GM18498 (cell line): ENCODE data around the gene PCGF3.
"Not testable (repeated sequence)": the region's sequence is repeated elsewhere in the genome, so short reads cannot be mapped to it uniquely, and the experiment has no call there.

ENCODE experiments used
- ATAC-seq: cut with Tn5 transposase; IDR thresholded peaks from one replicate; pipeline ENCODE4 v1.9.1; 2021; ENCODE audit warnings: mild to moderate bottlenecking, moderate library complexity; ENCODE audit not compliant: unreplicated experiment

PCGF3 gene

GRCh38 chr4:780255-780654 lies 74.6 kb downstream of the PCGF3 start:
- ATAC-seq: not testable (repeated sequence)

- ATAC-seq: no peak
Observed at GRCh38 chr4:780716-781492, 75.3 kb downstream of the PCGF3 start.

DNA sequence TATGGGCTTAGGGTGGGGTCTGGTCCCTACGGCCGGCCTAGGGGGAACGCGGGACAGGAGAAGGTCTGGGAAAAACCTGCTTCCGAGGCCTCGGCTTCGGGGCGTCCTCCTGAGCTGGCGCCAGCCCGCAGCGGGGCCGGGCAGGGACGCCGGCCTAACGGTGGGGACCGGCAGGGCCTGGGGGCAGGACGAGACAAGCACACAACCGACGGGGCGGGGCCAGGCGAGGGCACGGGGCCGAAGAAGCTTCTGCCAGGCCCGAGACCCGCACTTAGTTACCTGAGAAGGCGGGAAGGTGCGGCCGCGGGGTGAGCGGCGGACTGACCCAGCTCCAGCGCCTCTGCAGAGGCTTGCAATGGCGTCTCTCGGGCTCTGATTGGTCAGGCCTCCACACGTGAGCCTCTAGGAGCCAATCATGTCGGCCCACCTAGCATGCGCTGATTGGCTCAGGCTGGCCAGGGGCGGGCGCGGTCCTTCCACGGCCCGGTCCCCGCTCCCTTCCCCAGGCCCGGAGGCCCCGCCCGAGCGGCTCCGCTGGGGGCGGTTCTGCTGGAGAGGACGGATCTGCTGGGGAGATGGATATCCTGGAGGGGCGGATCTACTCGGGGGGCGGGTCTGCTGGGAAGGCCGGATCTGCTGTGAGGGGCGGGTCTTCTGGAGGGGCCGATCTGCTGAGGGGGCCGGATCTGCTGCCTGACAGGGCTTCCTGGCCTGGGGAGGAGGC lies 76.0 kb downstream of the PCGF3 start:
- peak; percentile 97 for ATAC-seq

DNA sequence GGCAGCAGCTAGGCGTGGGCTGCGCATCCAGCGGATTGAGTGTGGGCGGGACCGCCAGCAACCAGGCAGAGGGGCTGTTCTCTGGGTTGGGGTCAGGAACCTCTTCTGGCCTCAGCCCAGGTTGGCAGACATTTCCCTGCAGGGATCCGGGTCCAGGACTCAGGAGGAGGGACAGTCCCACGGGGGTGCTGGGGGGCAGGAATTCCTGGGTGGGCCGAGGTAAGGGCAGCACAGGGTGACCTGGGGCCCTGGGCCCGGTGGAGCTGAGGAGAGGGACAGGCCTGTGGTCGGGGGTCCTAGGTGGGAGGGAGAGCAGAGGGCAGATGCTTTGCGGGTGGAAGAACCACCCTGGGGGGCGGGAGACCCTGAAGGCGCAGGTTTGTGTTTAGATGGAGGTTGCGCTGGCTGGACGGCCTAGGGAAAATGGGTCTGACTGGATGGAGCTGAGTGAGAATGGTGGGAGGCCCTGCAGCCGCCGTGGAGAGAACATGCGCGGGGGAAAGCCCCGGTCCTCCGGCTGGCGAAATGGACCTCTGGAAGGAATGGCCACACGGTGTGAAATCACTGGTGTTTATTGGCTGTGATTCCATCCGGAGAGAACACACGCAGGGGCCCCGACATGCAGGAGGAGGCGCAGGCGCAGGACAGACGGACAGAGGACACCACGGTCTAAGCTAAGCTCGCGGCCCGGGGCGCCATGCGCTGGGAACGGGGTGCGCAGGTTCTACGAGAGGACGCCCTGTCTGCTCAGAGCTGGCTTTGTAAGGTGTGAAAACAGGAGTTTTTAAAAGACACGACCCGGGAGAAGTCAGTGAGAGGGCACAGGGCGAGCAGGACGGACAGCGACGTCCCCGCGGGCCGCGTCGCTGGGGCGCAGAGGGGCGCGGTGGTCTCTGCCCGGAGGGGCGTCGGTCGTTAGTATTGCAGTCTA lies 79.0 kb downstream of the PCGF3 start:
- ATAC-seq: no peak

DNA sequence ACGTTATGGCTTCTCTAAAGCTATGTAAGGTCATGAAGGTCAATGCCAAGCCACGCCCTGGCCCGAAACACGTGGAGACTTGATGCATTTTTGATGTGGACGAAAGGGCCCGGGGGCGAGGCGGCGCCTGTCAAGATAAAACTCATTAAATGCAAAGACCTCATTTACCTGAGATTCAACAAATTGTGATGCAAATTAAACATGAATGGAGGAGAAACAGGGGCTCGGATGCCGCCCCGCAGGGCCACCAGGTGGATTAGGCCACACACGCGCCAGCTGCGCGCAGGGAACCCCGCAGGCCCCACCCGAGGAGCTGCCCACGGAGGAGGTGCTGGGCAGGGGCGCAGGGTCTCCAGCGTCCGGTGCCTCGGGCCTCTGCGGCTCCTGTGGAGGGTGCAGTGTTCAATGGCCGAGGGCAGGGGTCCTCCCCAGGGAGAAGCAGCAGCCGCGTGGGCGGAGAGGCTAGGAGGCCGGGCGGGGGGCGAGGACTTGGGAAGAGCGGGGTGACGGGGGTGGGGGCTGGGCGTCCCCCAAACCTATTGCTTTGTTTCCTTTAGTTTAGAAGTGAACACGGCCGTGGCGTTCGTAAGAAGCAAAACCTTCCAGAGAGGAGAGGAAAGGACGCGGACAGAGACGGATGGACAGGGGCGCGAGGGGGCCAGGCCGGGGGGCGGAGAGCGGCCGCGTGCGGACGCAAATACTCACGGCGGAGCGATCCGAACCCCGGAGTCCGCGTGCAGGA lies 79.9 kb downstream of the PCGF3 start:
- ATAC-seq: no peak

- no peak for ATAC-seq
Observed at GRCh38 chr4:786074-786741, 80.6 kb downstream of the PCGF3 start.

DNA sequence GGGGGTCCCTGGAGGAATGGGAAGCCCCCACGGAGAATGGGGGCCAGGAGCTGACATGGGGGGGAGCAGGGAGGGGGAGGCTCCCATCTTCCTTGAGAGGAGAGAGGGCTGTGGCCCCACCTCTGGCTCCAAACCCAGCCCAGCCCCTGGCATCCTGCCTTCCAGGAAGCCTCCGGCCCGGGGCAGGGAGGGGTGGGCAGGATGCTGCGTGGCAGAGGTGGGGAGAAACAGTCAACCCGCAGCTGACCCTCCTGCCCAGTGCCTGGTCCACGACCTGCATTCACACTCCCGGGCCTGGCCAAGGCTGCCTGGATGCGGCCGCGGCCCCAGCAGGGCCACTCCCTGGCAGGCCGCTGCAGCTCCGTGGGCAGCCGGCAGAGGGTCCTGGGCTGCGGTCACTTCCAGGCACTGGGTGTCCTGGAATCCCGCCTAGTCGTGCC lies 81.2 kb downstream of the PCGF3 start:
- ATAC-seq: no peak

DNA sequence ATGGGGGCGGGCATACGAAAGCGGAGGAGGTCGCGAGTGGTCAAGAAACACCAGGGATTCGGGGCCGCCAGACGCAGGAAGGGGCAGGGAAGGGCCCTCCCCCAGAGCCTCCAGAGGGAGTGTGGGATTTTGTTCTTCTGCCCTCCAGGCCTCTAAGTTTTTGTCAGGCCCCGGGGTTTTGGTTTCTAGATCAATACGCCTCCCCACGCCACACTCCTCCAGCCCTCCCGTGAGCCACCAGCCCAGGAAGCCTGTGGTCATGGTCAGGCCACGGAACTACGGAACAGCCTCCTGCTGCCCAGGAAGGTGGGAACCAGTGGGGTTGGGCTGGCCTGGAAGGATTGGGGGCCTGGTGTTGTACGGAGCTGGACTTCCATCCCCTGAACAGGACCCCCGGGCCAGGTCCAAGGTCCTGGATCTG lies 81.9 kb downstream of the PCGF3 start:
- ATAC-seq: no peak

DNA sequence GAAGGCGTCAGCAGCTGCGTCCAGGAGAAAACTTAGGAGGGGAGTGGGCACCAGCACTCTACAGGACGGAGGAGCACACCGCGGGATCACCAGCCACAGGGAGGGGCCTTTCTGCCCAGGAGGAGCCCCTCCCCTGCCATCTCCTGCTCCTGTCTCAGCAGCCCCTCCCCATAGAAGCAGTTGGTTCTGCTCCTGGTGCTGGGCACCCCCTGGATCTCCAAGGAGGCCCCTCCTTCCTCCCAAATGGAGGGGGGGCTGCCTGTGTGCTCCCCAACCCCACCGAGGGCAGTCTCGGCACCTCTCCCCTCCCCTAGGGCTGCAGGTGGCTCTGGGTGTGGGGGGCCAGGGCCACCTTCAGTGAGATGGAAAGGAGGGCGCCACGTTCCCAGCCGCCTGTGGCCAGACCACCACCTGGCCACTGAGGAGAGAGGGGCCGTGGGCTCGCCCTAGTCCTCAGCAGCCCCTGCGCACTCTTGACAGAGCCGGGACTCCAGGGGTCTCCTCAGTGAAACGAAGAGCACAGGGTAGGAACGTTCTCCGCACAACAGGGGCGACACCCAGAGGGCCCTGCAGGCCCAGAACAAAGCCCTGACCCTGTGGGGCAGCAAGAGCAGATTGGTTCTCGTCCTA lies 82.5 kb downstream of the PCGF3 start:
- ATAC-seq: no peak

- no peak for ATAC-seq
Observed at GRCh38 chr4:788636-789297, 83.1 kb downstream of the PCGF3 start.

- no peak for ATAC-seq
Observed at GRCh38 chr4:789571-790465, 84.2 kb downstream of the PCGF3 start.

DNA sequence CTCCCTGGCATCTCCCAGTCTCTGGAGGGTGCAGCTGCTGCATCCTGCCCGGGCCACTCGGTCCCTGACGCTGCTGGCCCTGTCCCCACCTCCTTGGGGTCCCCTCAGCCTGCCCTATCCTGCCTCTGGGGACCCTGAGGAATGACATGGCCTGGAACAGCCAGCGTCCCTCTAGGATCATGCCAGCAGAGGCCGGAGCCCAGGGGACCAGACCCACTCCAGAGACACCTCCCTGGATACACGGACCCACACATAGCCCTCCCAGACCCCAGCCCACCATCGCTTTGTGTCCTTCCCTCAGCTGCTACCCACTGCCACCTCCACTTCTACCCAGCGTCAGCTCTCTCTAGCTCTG lies 84.8 kb downstream of the PCGF3 start:
- ATAC-seq: no peak

DNA sequence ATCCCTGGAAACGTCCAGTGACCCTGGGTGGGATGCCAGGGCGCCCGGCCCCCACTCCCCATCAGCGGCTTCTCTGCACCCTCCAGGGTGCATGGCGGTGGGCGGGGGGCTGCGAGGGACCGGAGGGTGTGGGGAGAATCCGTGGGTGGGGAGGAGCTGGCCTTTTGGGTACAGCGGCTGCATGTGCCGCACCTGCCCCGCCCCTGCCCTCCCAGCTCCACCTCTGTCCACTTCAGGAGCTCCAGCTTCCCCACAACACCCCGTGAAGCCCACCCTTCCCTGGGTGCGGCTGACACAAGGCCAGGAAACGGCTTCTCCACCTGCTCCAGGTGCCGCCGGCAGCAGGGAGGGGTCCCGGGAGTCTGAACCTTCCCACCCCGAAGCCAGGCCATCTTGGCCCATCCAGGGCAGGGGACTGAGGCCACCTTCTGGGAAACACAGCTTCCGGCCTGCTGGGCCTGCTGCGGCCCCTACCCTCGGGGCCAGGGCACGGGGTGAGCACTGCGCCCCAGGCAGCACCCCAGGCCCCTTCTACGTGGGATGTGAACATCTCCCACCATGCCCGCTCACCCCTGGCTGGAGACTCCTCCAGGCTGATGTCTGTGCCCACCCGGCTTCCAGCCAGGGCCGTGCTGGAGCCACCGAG lies 85.7 kb downstream of the PCGF3 start:
- ATAC-seq: no peak

DNA sequence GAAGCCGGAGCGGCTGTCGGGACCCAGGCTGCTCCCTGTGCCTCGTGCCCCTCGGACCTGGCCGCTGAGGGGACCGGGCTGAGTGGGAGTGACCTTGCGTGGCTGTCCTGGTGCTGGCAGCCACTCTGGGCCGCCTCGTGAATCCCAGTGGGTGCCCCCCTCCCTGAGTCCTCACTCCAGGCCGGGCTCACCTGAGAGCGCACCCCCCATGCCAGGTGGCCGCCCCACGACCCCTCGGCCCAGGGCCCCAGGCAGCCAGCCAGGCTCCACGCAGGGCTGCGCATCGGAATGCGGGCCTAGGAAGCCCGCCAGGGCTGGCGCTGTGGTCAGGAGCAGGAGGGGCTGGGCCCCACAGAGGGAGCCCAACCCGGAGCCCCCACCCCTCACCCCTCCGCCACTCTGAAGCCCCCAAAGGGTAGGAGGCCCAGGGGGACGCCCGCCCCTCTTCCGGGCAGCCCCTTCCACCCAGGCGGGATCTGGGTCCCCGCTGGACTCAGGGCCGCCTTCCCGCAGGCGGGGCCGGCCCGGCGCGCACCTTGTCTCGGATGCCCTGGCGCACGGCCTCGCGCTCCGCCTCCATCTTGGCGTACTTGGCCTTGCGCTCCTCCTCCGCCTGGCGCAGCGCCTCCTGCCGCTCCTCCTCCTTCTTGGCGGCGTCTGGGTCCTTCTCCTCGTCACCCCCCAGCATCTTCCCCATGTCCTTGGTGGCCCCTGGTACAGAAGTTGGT lies 86.4 kb downstream of the PCGF3 start:
- no peak for ATAC-seq

GRCh38 chr4:792626-793092 lies 87.0 kb downstream of the PCGF3 start:
- no peak for ATAC-seq

DNA sequence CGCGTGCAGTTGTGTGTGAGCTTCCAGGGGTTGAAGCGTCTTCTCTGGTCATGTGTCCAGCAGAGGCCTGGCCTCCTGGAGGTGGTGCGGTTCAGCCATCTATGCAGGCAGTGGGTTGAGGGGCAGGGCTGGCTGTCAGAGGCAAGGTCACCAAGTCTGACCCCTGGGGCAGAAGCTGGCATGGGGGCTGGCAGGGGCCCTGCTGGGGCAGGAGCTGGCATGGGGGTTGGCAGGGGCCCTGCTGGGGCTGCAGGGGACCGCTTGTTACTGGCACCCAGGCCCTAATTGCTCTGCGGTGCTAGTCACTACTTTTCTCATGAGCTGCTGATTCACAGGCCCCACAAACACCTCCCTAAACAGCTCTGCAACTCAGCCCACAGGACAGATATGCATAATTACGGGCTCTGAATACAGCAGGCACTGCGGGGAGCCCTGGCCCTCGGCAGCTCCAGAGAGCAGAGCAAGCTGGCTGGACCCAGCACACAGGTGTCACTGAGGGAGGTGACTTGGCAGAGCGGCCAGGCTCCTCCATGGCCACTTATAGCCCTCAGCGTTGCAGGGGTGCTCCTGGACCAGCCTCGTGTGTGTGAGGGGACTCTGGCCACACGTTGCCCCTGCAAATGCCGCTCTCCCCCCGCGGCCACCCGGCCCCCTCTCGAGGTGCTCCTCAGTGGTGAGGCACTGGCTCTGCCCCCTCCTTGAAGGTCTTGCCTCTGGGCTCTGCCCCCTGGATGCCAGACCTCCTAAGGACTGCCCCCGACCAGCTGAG lies 87.6 kb downstream of the PCGF3 start:
- ATAC-seq: no peak
